Gastrocnemius medialis (tissue), 4 donors: ENCODE results near the gene AHSP. TPM values are rescaled to one million over a fixed set of nuclear protein-coding genes. Genes with fewer than 3 reads are reported as not detected.
A peak's percentile ranks its signal among the peaks of the same experiment; 100 is the strongest.

Experiments
- ATAC-seq, 2 donors: fragments of 150-250 bp; one replicate each; pipeline ENCODE4 v1.9.1; 2016
- DNase-seq, 2 donors: peaks; one replicate each; pipeline ENCODE4 v3.0.0-alpha.2; 2019
- H3K27ac ChIP-seq, 4 donors: fragments of 200-600 bp; sonication (generic); 1 replicate in 1 of 4; 2 replicates in 3 of 4; pipeline ENCODE4 v1.5.1; 2016 to 2018; ENCODE audit warnings: mild to moderate bottlenecking in 2 of 4, moderate library complexity in 1 of 4
- H3K27me3 ChIP-seq, 3 donors: fragments of 200-600 bp; sonication (generic) in 2 of 3; 1 replicate in 1 of 3; 2 replicates in 2 of 3; pipeline versions ENCODE4 v1.5.1 to v1.6.0; 2016 to 2019; ENCODE audit warnings: mild to moderate bottlenecking in 1 of 3, moderate library complexity in 1 of 3
- H3K36me3 ChIP-seq, 2 donors: fragments of 200-600 bp; sonication (generic) in 1 of 2; one replicate each; pipeline ENCODE4 v1.5.1; 2017 to 2018
- H3K4me1 ChIP-seq, 2 donors: fragments of 200-600 bp; sonication (generic) in 1 of 2; one replicate each; pipeline ENCODE4 v1.5.1; 2016 to 2017; ENCODE audit warnings: mild to moderate bottlenecking in 2 of 2
- H3K4me3 ChIP-seq, 4 donors: fragments of 200-600 bp; sonication (generic) in 3 of 4; 1 replicate in 1 of 4; 2 replicates in 3 of 4; pipeline ENCODE4 v1.5.1; 2016 to 2019; ENCODE audit warnings: mild to moderate bottlenecking in 2 of 4
- H3K9me3 ChIP-seq, 3 donors: fragments of 200-600 bp; sonication (generic) in 2 of 3; 1 replicate in 1 of 3; 2 replicates in 2 of 3; pipeline ENCODE4 v1.5.1; 2016 to 2019
- CTCF ChIP-seq, 5 experiments: fragments of 450-650 bp in 3 of 5; fragments of 200-600 bp in 2 of 5; sonication (generic) in 2 of 5; IDR thresholded peaks in 4 of 5; conservative IDR thresholded peaks in 1 of 5; 1 replicate in 4 of 5; 2 replicates in 1 of 5; pipeline ENCODE4 v1.5.1; 2016 to 2019; ENCODE audit warnings: antibody characterized with exemption in 5 of 5, mild to moderate bottlenecking in 3 of 5, moderate library complexity in 3 of 5
- POLR2A ChIP-seq, 2 donors: fragments of 450-650 bp; IDR thresholded peaks; one replicate each; pipeline ENCODE4 v1.6.1; 2017; ENCODE audit warnings: antibody characterized with exemption in 2 of 2, mild to moderate bottlenecking in 2 of 2, moderate library complexity in 2 of 2
- in situ Hi-C, 4 donors: fragments of 200-750 bp; cut with MboI; loops; one replicate each; pipeline versions ENCODE4 v1.15.0 to v1.8.0; 2017; ENCODE audit warnings: low sequenced_read_pairs in 4 of 4
- intact Hi-C: fragments of 100-400 bp; cut with DNase I; formaldehyde crosslinking; loops from one replicate; pipeline ENCODE4 v1.15.1; 2023; ENCODE audit warnings: low total_unique reads
- total RNA-seq, 4 donors: library from RNA; depleted of rRNA; stranded (reverse); fragments of >200 nt; gene quantifications; one replicate each; pipeline versions ENCODE4 v1.1.0 to v1.2.3, GENCODE V29; 2016

AHSP gene
- total RNA-seq, 4 donors from 2014 or later, result not detected

GRCh38 chr16:31487071-31487719, 40.5 kb upstream of the AHSP start:
- DNase-seq (no peak), ATAC-seq (no peak)
- in situ Hi-C loops, result no loop called here
- Histone ChIP-seq H3K4me3 (peak overlapping the region; percentile 45 to 78 (median 60)), H3K4me1 (peaks cover 8 to 19% of the 10 kb centered on the region in 2 donors), H3K36me3 (peaks cover 0 to 7% of the 10 kb centered on the region in 2 donors), H3K27me3 (peaks cover 38 to 40% (median 39%) of the 10 kb centered on the region in 3 donors), H3K27ac (no peak overlapping the region), H3K9me3 (no peaks in the 10 kb centered on the region)
- intact Hi-C loops, result no loop called here
- TF ChIP-seq POLR2A (IDR thresholded peaks at IDR 0.05), result no peak
- no peak for TF ChIP-seq CTCF (IDR thresholded peaks at IDR 0.05 in 4 of 5, conservative IDR thresholded peaks at IDR 0.05 in 1 of 5)

GRCh38 chr16:31487720-31488467, 39.8 kb upstream of the AHSP start:
- intact Hi-C loops, result no loop called here
- ATAC-seq (peak; percentile 31 to 42), DNase-seq (no peak)
- Histone ChIP-seq H3K36me3 (peaks cover 0 to 14% of the 10 kb centered on the region in 2 donors), H3K4me1 (peaks cover 8 to 19% of the 10 kb centered on the region in 2 donors), H3K9me3 (no peaks in the 10 kb centered on the region), H3K27ac (no peak overlapping the region), H3K27me3 (peaks cover 38 to 40% (median 38%) of the 10 kb centered on the region in 3 donors), H3K4me3 (peak overlapping the region; percentile 45 to 78 (median 60))
- no peak for TF ChIP-seq CTCF (IDR thresholded peaks at IDR 0.05 in 4 of 5, conservative IDR thresholded peaks at IDR 0.05 in 1 of 5)
- TF ChIP-seq POLR2A (IDR thresholded peaks at IDR 0.05), result no peak
- in situ Hi-C loops, result no loop called here

- H3K36me3 ChIP-seq, result peaks cover 0 to 22% of the 10 kb centered on the region in 2 donors
- H3K27ac ChIP-seq, result no peak overlapping the region
- ATAC-seq (peak in 1 of 2 donors; percentile 7), DNase-seq (no peak)
- in situ Hi-C loops, result no loop called here
- peak overlapping the region; percentile 45 to 78 (median 60) for H3K4me3 ChIP-seq
- H3K4me1 ChIP-seq, result peaks cover 8 to 19% of the 10 kb centered on the region in 2 donors
- no peak for TF ChIP-seq CTCF (IDR thresholded peaks at IDR 0.05 in 4 of 5, conservative IDR thresholded peaks at IDR 0.05 in 1 of 5)
- H3K27me3 ChIP-seq, result peaks cover 36 to 40% (median 38%) of the 10 kb centered on the region in 3 donors
- intact Hi-C loops, result no loop called here
- no peaks in the 10 kb centered on the region for H3K9me3 ChIP-seq
These were observed 39.0 kb upstream of the AHSP start for GRCh38 chr16:31488468-31489297.

- H3K9me3 ChIP-seq, result no peaks in the 10 kb centered on the region
- intact Hi-C loops, result no loop called here
- H3K4me1 ChIP-seq, result peaks cover 8 to 19% of the 10 kb centered on the region in 2 donors
- H3K36me3 ChIP-seq, result peaks cover 0 to 27% of the 10 kb centered on the region in 2 donors
- H3K27me3 ChIP-seq, result peaks cover 36 to 40% (median 38%) of the 10 kb centered on the region in 3 donors
- no peak for DNase-seq
- no peak overlapping the region for H3K27ac ChIP-seq
- ATAC-seq, result no peak
- in situ Hi-C loops, result no loop called here
- no peak for TF ChIP-seq CTCF (IDR thresholded peaks at IDR 0.05 in 4 of 5, conservative IDR thresholded peaks at IDR 0.05 in 1 of 5)
- TF ChIP-seq POLR2A (IDR thresholded peaks at IDR 0.05), result no peak
- H3K4me3 ChIP-seq, result no peak overlapping the region
These were observed 38.5 kb upstream of the AHSP start for GRCh38 chr16:31489298-31489564.
